AG09319 (cell line): ENCODE measurements around the gene SNX6.
"Not testable (repeated sequence)": the region's sequence is repeated elsewhere in the genome, so short reads cannot be mapped to it uniquely, and the experiment has no call there.

Source experiments
- DNase-seq: peaks from one replicate; pipeline ENCODE4 v3.0.0-alpha.2; 2010; ENCODE audit warnings: low read depth; ENCODE audit errors: extremely low read depth
- TF ChIP-seq, protein P1 (sequence below): IDR thresholded peaks from 2 replicates; pipeline ENCODE4 v1.5.1; 2011; ENCODE audit warnings: low read depth, mild to moderate bottlenecking, inconsistent platforms, low read length, moderate library complexity

Gene SNX6

DNA sequence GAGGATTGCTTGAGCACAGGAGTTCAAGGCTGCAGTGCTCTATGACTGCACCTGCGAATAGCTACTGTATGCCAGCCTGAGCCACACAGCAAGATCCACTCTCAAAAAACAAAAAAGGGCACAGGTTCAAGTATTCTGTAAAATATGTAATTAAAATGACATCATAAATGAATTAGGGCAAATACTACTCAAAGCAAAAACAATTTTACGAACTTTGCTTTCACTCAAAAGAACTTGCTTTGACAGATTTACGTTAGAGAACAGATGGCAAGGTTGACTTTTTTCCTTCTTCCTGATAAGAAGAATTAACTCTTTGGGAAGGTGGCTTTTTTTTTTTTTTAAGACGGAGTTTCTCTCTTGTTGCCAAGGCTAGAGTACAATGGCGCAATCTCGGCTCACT lies 46.4 kb downstream of the SNX6 start:
- no peak for DNase-seq

DNA sequence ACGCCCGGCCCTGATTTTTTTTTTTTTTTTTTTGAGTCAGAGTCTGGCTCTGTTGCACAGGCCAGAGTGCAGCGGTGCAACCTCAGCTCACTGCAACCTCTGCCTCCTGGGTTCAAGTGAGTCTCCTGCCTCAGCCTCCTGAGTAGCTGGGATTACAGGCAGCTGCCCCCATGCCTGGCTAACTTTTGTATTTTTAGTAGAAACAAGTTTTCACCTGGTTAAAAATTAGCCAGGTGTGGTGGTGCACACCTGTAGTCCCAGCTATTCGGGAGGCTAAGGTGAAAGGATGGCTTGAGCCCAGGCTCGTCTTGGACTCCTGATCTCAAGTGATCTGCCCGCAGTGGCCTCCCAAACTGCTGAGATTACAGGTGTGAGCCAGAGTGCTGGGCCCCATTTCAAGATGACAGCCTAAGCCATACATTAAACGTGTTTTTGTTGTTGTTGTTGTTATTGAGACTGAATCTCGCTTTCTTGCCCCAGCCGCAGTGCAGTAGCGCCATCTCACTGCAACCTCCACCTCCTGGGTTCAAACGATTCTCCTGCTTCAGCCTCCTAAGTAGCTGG lies 47.7 kb downstream of the SNX6 start:
- no peak for DNase-seq
- TF ChIP-seq, protein P1, sequence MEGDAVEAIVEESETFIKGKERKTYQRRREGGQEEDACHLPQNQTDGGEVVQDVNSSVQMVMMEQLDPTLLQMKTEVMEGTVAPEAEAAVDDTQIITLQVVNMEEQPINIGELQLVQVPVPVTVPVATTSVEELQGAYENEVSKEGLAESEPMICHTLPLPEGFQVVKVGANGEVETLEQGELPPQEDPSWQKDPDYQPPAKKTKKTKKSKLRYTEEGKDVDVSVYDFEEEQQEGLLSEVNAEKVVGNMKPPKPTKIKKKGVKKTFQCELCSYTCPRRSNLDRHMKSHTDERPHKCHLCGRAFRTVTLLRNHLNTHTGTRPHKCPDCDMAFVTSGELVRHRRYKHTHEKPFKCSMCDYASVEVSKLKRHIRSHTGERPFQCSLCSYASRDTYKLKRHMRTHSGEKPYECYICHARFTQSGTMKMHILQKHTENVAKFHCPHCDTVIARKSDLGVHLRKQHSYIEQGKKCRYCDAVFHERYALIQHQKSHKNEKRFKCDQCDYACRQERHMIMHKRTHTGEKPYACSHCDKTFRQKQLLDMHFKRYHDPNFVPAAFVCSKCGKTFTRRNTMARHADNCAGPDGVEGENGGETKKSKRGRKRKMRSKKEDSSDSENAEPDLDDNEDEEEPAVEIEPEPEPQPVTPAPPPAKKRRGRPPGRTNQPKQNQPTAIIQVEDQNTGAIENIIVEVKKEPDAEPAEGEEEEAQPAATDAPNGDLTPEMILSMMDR: no peak

More for the DNA sequence above, 46.4 kb downstream of the SNX6 start:
- TF ChIP-seq, protein P1: no peak

DNA sequence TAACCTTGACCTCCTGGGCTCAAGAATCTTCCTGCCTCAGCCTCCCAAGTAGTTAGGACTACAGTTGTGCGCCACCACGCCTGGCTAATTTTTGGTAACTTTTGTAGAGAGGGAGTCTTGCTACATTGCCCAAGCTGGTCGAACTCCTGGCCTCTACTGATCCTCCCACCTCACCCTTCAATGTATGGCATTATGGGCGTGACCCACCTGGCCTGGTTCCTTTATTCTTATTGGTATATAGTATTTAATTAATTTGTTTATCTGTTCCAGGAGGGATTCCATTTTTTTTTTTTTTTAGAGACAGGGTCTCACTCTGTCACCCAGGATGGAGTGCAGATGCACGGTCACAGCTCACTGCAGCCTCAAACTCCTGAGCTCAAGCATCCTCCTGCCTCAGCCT lies 49.6 kb downstream of the SNX6 start:
- TF ChIP-seq, protein P1: no peak
- no peak for DNase-seq

DNA sequence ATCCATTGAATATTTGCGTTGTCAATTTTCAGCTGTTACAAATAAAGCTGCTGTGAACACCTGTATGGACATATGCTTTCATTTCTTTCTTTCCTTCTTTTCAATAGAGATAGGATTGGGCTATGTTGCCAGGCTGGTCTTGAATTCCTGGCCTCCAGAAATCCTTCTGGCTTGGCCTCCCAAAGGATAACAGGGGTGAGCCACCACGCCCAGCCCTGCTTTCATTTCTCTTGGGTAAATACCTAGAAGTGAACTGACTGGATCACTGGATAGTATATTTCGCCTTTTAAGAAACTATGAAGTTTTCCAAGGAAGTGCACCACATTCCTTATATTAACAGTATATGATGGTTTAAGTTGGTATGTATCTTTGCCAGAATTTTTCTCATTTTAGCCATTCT lies 58.2 kb downstream of the SNX6 start:
- DNase-seq: no peak
- TF ChIP-seq, protein P1: no peak

DNA sequence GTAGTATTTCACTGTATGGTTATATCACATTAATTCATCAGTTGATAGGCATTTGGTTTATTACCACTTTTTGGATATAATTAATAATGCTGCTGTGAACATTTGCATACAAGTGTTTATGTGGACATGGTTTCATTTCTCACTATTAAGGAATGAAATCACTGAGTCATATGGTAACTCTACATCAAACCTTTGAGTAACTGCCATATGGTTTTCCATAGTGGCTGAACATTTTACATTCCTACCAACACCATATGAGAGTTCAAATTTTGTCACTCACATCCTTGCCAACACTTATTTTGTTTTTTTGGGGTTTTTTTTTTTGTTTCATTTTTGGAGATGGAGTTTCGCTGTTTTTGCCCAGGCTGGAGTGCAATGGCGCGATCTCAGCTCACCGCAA lies 60.2 kb downstream of the SNX6 start:
- no peak for DNase-seq
- TF ChIP-seq, protein P1: no peak

GRCh38 chr14:34568803-34569202 lies 61.1 kb downstream of the SNX6 start:
- no peak for DNase-seq
- TF ChIP-seq, protein P1: no peak

DNA sequence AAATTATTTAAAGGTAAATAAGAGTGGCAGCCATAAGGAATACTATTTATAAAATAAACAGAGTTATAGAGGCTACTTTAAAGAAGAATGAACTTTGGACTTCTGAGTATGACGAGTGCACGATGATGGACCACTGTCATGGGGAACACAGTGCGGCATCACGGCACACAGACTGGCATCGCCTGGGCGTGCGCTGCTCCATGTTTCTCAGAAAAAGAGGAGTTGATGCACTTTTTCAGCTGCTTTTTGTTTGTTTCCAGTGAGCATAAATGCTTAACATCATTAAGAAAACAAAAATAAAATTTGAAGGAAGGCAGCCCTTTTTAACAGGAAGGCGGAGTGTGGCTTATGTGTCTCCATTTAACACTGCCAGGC lies 67.2 kb downstream of the SNX6 start:
- DNase-seq: no peak
- TF ChIP-seq, protein P1: no peak

- DNase-seq: not testable (repeated sequence)
Observed at GRCh38 chr14:34562037-34562775, 67.7 kb downstream of the SNX6 start.

DNA sequence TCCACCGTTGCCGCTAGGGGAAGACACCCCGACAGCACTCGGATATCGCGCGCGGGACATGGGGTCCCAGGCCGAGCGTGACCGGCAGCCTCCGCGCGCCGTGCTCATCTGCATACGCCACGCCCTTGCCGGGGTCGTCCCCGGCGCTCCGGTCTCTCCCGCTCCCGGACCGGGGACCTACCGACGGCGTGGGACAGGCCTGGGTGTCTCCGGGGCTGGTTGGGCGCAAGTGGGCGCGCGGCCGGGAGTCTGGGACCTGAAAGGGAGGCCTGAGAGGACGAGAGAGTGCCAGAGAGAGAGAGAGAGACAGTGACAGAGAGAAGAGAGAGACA lies 73.5 kb downstream of the SNX6 start:
- DNase-seq: not testable (repeated sequence)

GRCh38 chr14:34555583-34556497 lies 74.1 kb downstream of the SNX6 start:
- DNase-seq: not testable (repeated sequence)
